SK-N-SH (cell line): ENCODE results near the gene TSBP1. TPM values are rescaled to one million over a fixed set of nuclear protein-coding genes. Genes with fewer than 3 reads are reported as not detected.

Source experiments
- CTCF ChIA-PET: fragments of 300-600, 350-600 bp; formaldehyde crosslinking; extraction: SDS; loops from one replicate; lab custom pipeline; 2021; lab: Yijun Ruan, JAX
- POLR2A ChIA-PET: fragments of 350-600 bp; sonication (Branson Sonifier 250); formaldehyde crosslinking; extraction: SDS; loops from one replicate; lab custom pipeline; 2020; ENCODE audit warnings: antibody characterized with exemption, inconsistent platforms; lab: Yijun Ruan, JAX
- DNase-seq: peaks from one replicate; pipeline ENCODE4 v3.0.0; 2012
- H2AFZ ChIP-seq: fragments of 200-600 bp; sonication (generic); 2 replicates; pipeline ENCODE4 v1.8.1; 2016; ENCODE audit warnings: antibody characterized with exemption, mild to moderate bottlenecking, low read depth
- H3F3A ChIP-seq: fragments of 200-600 bp; sonication (generic); replicated peaks from 2 replicates; pipeline ENCODE3; 2016; ENCODE audit warnings: antibody characterized with exemption, mild to moderate bottlenecking; ENCODE audit not compliant: insufficient read depth
- H3K27ac ChIP-seq, 2 experiments: fragments of 200-500 bp in 1 of 2; fragments of 200-600 bp in 1 of 2; sonication (Bioruptor generic) in 1 of 2; sonication (generic), shearing (Covaris generic) in 1 of 2; 2 replicates each; pipeline versions ENCODE4 v1.5.1 to v1.6.1; 2014 to 2016; ENCODE audit warnings: low read depth in 2 of 2, inconsistent platforms in 1 of 2, low read length in 1 of 2, mild to moderate bottlenecking in 1 of 2, mixed read lengths in 1 of 2
- H3K27me3 ChIP-seq: fragments of 200-600 bp; sonication (generic), shearing (Covaris generic); 2 replicates; pipeline ENCODE4 v1.6.1; 2016; ENCODE audit warnings: mixed run types; ENCODE audit not compliant: insufficient read depth
- H3K36me3 ChIP-seq, 2 experiments: fragments of 200-500 bp in 1 of 2; fragments of 200-600 bp in 1 of 2; sonication (Bioruptor generic) in 1 of 2; sonication (generic) in 1 of 2; replicated peaks in 1 of 2; 2 replicates each; pipeline versions ENCODE3 to v1.5.1; 2014 to 2016; ENCODE audit warnings: low read length in 1 of 2, mild to moderate bottlenecking in 1 of 2; ENCODE audit not compliant: insufficient read depth in 2 of 2, control insufficient read depth in 1 of 2
- H3K4me1 ChIP-seq, 2 experiments: fragments of 200-500 bp in 1 of 2; fragments of 200-600 bp in 1 of 2; sonication (Bioruptor generic) in 1 of 2; sonication (generic), shearing (Covaris generic) in 1 of 2; 2 replicates each; pipeline versions ENCODE4 v1.5.1 to v1.6.1; 2014 to 2016; ENCODE audit warnings: low read depth in 1 of 2, low read length in 1 of 2, mixed run types in 1 of 2; ENCODE audit not compliant: insufficient read depth in 2 of 2, control insufficient read depth in 1 of 2
- H3K4me2 ChIP-seq: fragments of 200-600 bp; sonication (generic), shearing (Covaris generic); 2 replicates; pipeline ENCODE4 v1.6.1; 2017; ENCODE audit warnings: mixed run types
- H3K4me3 ChIP-seq, 2 experiments: fragments of 200-500 bp in 1 of 2; fragments of 200-600 bp in 1 of 2; sonication (Bioruptor generic) in 1 of 2; sonication (generic), shearing (Covaris generic) in 1 of 2; 2 replicates each; pipeline versions ENCODE4 v1.5.1 to v1.8.1; 2014 to 2016; ENCODE audit warnings: low read depth in 2 of 2, inconsistent platforms in 1 of 2, low read length in 1 of 2, mild to moderate bottlenecking in 1 of 2, mixed read lengths in 1 of 2, moderate library complexity in 1 of 2
- H3K79me2 ChIP-seq: fragments of 200-600 bp; sonication (generic); 2 replicates; pipeline ENCODE4 v1.8.1; 2017; ENCODE audit warnings: mild to moderate bottlenecking; ENCODE audit not compliant: insufficient read depth
- H3K9ac ChIP-seq: fragments of 200-600 bp; sonication (generic); 2 replicates; pipeline ENCODE4 v1.6.1; 2017; ENCODE audit warnings: mixed run types
- H3K9me2 ChIP-seq: fragments of 200-600 bp; sonication (generic); 2 replicates; pipeline ENCODE4 v1.6.1; 2017; ENCODE audit warnings: mixed run types
- H3K9me3 ChIP-seq: fragments of 200-600 bp; sonication (generic); 2 replicates; pipeline ENCODE4 v1.6.1; 2017; ENCODE audit warnings: mixed run types, mild to moderate bottlenecking, moderate library complexity
- H4K20me1 ChIP-seq: fragments of 200-600 bp; sonication (generic); 2 replicates; pipeline ENCODE4 v1.6.1; 2017; ENCODE audit warnings: mild to moderate bottlenecking, mixed run types; ENCODE audit not compliant: insufficient read depth
- CHD2 ChIP-seq: fragments of 150-350 bp; IDR thresholded peaks from 2 replicates; pipeline ENCODE4 v1.6.1; 2018; ENCODE audit warnings: low read length; ENCODE audit not compliant: partially characterized antibody
- ELF1 ChIP-seq: IDR thresholded peaks from 2 replicates; pipeline ENCODE4 v1.4.0; 2012
- EZH2phosphoT487 ChIP-seq: fragments of 200-600 bp; sonication (generic); IDR thresholded peaks from 2 replicates; pipeline ENCODE4 v1.6.1; 2017; ENCODE audit warnings: low read depth, mixed run types, mild to moderate bottlenecking, antibody characterized with exemption, moderate library complexity, borderline replicate concordance
- FOSL2 ChIP-seq: IDR thresholded peaks from 2 replicates; pipeline ENCODE4 v1.4.0; 2012; ENCODE audit warnings: low read depth, mild to moderate bottlenecking, moderate library complexity, borderline replicate concordance
- JUND ChIP-seq: IDR thresholded peaks from 2 replicates; pipeline ENCODE4 v1.4.0; 2012
- MEF2A ChIP-seq: IDR thresholded peaks from 2 replicates; pipeline ENCODE4 v1.4.0; 2012; ENCODE audit warnings: low read depth, borderline replicate concordance
- POLR2AphosphoS5 ChIP-seq: IDR thresholded peaks from 2 replicates; pipeline ENCODE4 v1.6.1; 2012; ENCODE audit warnings: low read depth, low read length
- RAD21 ChIP-seq: IDR thresholded peaks from 2 replicates; pipeline ENCODE4 v1.6.1; 2012; ENCODE audit warnings: mild to moderate bottlenecking, low read length
- RCOR1 ChIP-seq: fragments of 150-350 bp; IDR thresholded peaks from 2 replicates; pipeline ENCODE4 v1.6.1; 2017; ENCODE audit warnings: antibody characterized with exemption, low read length
- RXRA ChIP-seq: IDR thresholded peaks from 2 replicates; pipeline ENCODE4 v1.4.0; 2012; ENCODE audit warnings: low read depth, mild to moderate bottlenecking, borderline replicate concordance
- TAF1 ChIP-seq: IDR thresholded peaks from 2 replicates; pipeline ENCODE4 v1.6.1; 2012; ENCODE audit warnings: low read depth, mild to moderate bottlenecking, low read length, moderate library complexity, borderline replicate concordance
- TCF12 ChIP-seq: IDR thresholded peaks from 2 replicates; pipeline ENCODE4 v1.4.0; 2012
- YY1 ChIP-seq: IDR thresholded peaks from 2 replicates; pipeline ENCODE4 v1.4.0; 2012; ENCODE audit warnings: low read depth, mild to moderate bottlenecking
- WGBS: methylation state at CpG from one replicate; pipeline ENCODE4 v1.1.6; 2017; ENCODE audit warnings: low lambda C conversion rate; 5-methylcytosine and 5-hydroxymethylcytosine counted together
- polyA plus RNA-seq, 3 experiments: library from polyadenylated mRNA; depleted of rRNA; stranded (reverse); fragments of >200 nt; gene quantifications; 2 replicates each; pipeline ENCODE4 v1.2.3, GENCODE V29; 2012
- TF ChIP-seq, protein P1 (sequence below): IDR thresholded peaks from 2 replicates; pipeline ENCODE4 v1.4.0; 2012; ENCODE audit warnings: low read depth, borderline replicate concordance

Gene TSBP1
- polyA plus RNA-seq, 1 of the 3 experiments (the other 2 are of a cell fraction): not detected

DNA sequence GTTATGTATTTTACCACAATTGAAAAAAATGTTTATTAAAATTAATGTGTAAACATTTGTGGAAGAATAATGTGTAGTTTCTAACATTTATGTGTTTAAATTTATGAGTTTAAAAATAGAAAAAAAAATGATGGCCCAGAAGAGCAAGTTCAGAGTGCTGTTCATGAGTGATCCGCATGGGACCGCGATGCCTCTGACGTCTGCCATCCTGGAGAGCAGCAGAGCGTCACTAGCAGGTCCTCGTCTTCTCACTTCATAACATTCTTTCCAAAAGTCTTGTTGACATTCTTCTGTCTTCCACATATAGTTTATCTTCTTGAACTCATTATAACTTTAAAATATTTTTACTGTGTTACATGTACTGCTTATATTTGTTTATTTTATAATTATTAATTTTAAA lies 19.8 kb upstream of the TSBP1 start:
- Histone ChIP-seq H3K4me2 (no peak overlapping the region), H3K9ac (no peak overlapping the region), H3K36me3 (no peaks in the 10 kb centered on the region), H3K79me2 (no peaks in the 10 kb centered on the region), H3K9me3 (no peaks in the 10 kb centered on the region), H3K4me3 (no peak overlapping the region), H3K27me3 (peaks cover 31% of the 10 kb centered on the region; the same call in 1 of the 2 replicates), H3K27ac (no peak overlapping the region), H2AFZ (no peak overlapping the region), H3K4me1 (no peaks in the 10 kb centered on the region), H3K9me2 (no peaks in the 10 kb centered on the region), H4K20me1 (no peaks in the 10 kb centered on the region), H3F3A (no peaks in the 10 kb centered on the region)
- POLR2A ChIA-PET: no interaction called here
- no peak for DNase-seq
- no peak for TF ChIP-seq MEF2A
- no peak for TF ChIP-seq JUND
- TF ChIP-seq TCF12: no peak
- no peak for TF ChIP-seq RCOR1
- TF ChIP-seq POLR2AphosphoS5: no peak
- no peak for TF ChIP-seq TAF1
- TF ChIP-seq RAD21: no peak
- 31% methylated on average over 6 of the region's 6 CpGs for WGBS
- CTCF ChIA-PET: no interaction called here

DNA sequence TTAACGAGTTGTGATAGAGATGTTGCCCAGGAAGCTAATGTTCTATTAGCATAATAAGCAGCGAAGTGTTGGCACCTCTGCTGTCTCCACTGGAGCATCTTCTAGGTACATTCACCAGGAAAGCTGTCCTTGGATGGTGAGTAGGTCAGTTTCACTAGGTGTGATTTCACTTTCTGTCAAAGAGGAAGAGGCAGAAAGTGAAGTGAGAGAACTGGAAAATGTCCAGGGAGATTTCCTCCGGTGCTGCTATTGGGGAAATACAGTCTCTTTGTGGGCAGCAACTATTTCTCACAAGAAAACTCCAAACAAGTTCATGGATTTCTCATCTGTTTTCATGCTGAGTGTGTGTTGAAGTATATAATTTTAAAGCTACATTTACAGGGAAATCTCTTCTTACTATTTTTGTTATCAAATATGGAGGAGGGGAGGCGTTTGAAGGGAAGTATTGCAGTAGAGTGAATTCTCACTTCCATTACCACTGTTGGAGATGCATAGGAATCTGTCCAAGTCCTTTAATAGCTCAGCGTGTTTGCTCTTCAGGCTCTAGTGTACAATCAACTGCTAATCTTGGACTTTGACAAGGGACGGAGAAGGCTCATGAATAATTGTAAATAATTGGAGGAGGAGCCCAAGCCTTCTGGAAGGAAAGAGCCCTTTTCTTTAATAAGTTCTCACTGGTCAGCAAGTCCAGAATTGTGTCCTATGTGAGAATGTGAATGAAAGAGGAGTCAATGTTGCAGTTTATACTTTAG lies 16.1 kb upstream of the TSBP1 start:
- no peak overlapping the region for H2AFZ ChIP-seq
- H3K4me3 ChIP-seq: no peak overlapping the region
- no peak for DNase-seq
- ChIA-PET POLR2A (no interaction called here), CTCF (no interaction called here)
- no peaks in the 10 kb centered on the region for H3K9me3 ChIP-seq
- 0% methylated on average over 6 of the region's 6 CpGs for WGBS
- H4K20me1 ChIP-seq: no peaks in the 10 kb centered on the region
- H3K9ac ChIP-seq: no peak overlapping the region
- no peak overlapping the region for H3K4me2 ChIP-seq
- no peaks in the 10 kb centered on the region for H3K79me2 ChIP-seq
- H3K4me1 ChIP-seq: no peaks in the 10 kb centered on the region
- no peaks in the 10 kb centered on the region for H3K36me3 ChIP-seq
- no peaks in the 10 kb centered on the region for H3K9me2 ChIP-seq
- H3F3A ChIP-seq: no peaks in the 10 kb centered on the region
- peaks cover 17% of the 10 kb centered on the region; the same call in 1 of the 2 replicates for H3K27me3 ChIP-seq
- TF ChIP-seq CHD2 (no peak), RCOR1 (no peak), TCF12 (no peak), ELF1 (no peak), FOSL2 (no peak), EZH2phosphoT487 (no peak), YY1 (no peak), RXRA (no peak)
- TF ChIP-seq, protein P1, sequence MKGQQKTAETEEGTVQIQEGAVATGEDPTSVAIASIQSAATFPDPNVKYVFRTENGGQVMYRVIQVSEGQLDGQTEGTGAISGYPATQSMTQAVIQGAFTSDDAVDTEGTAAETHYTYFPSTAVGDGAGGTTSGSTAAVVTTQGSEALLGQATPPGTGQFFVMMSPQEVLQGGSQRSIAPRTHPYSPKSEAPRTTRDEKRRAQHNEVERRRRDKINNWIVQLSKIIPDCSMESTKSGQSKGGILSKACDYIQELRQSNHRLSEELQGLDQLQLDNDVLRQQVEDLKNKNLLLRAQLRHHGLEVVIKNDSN: no peak
- no peak overlapping the region for H3K27ac ChIP-seq
